GM19193 (cell line): ENCODE results near the gene DIPK1C.

Experiments
- POLR2A ChIP-seq: IDR thresholded peaks from 4 replicates; pipeline ENCODE4 v1.6.1; 2011; ENCODE audit not compliant: insufficient read depth, insufficient read length; ENCODE audit errors: extremely low read depth

DIPK1C gene

GRCh38 chr18:74425876-74426275 lies 31.2 kb downstream of the DIPK1C start:
- TF ChIP-seq POLR2A = no peak

- no peak for TF ChIP-seq POLR2A
These were observed 31.9 kb downstream of the DIPK1C start for GRCh38 chr18:74425161-74425560.

- TF ChIP-seq POLR2A = no peak
These were observed 34.6 kb downstream of the DIPK1C start for GRCh38 chr18:74422541-74422940.

- no peak for TF ChIP-seq POLR2A
These were observed 36.2 kb downstream of the DIPK1C start for GRCh38 chr18:74420926-74421325.

GRCh38 chr18:74420481-74420880 lies 36.6 kb downstream of the DIPK1C start:
- TF ChIP-seq POLR2A = no peak

- no peak for TF ChIP-seq POLR2A
These were observed 37.3 kb downstream of the DIPK1C start for GRCh38 chr18:74419761-74420160.

- no peak for TF ChIP-seq POLR2A
These were observed 39.1 kb downstream of the DIPK1C start for GRCh38 chr18:74418023-74418422.

GRCh38 chr18:74416124-74416523 lies 41.0 kb downstream of the DIPK1C start:
- no peak for TF ChIP-seq POLR2A

- no peak for TF ChIP-seq POLR2A
These were observed 42.1 kb downstream of the DIPK1C start for GRCh38 chr18:74414953-74415515.

GRCh38 chr18:74413836-74414235 lies 43.3 kb downstream of the DIPK1C start:
- no peak for TF ChIP-seq POLR2A

- TF ChIP-seq POLR2A = no peak
These were observed 44.8 kb downstream of the DIPK1C start for GRCh38 chr18:74412116-74412880.

- no peak for TF ChIP-seq POLR2A
These were observed 45.6 kb downstream of the DIPK1C start for GRCh38 chr18:74411475-74411874.

GRCh38 chr18:74410441-74410992 lies 46.6 kb downstream of the DIPK1C start:
- TF ChIP-seq POLR2A = no peak

- no peak for TF ChIP-seq POLR2A
These were observed 49.2 kb downstream of the DIPK1C start for GRCh38 chr18:74407888-74408287.

GRCh38 chr18:74402806-74403433 lies 54.2 kb downstream of the DIPK1C start:
- TF ChIP-seq POLR2A = no peak

- TF ChIP-seq POLR2A = no peak
These were observed 56.3 kb downstream of the DIPK1C start for GRCh38 chr18:74400813-74401212.
